Gastrocnemius medialis (tissue), 4 donors: Measurements from ENCODE around the gene BANK1. TPM values are rescaled to one million over a fixed set of nuclear protein-coding genes. Genes with fewer than 3 reads are reported as not detected.

Experiments
- ATAC-seq, 2 donors: fragments of 150-250 bp; one replicate each; pipeline ENCODE4 v1.9.1; 2016
- DNase-seq, 2 donors: peaks; one replicate each; pipeline ENCODE4 v3.0.0-alpha.2; 2019
- H3K27ac ChIP-seq, 4 donors: fragments of 200-600 bp; sonication (generic); 1 replicate in 1 of 4; 2 replicates in 3 of 4; pipeline ENCODE4 v1.5.1; 2016 to 2018; ENCODE audit warnings: mild to moderate bottlenecking in 2 of 4, moderate library complexity in 1 of 4
- H3K27me3 ChIP-seq, 3 donors: fragments of 200-600 bp; sonication (generic) in 2 of 3; 1 replicate in 1 of 3; 2 replicates in 2 of 3; pipeline versions ENCODE4 v1.5.1 to v1.6.0; 2016 to 2019; ENCODE audit warnings: mild to moderate bottlenecking in 1 of 3, moderate library complexity in 1 of 3
- H3K36me3 ChIP-seq, 2 donors: fragments of 200-600 bp; sonication (generic) in 1 of 2; one replicate each; pipeline ENCODE4 v1.5.1; 2017 to 2018
- H3K4me1 ChIP-seq, 2 donors: fragments of 200-600 bp; sonication (generic) in 1 of 2; one replicate each; pipeline ENCODE4 v1.5.1; 2016 to 2017; ENCODE audit warnings: mild to moderate bottlenecking in 2 of 2
- H3K4me3 ChIP-seq, 4 donors: fragments of 200-600 bp; sonication (generic) in 3 of 4; 1 replicate in 1 of 4; 2 replicates in 3 of 4; pipeline ENCODE4 v1.5.1; 2016 to 2019; ENCODE audit warnings: mild to moderate bottlenecking in 2 of 4
- H3K9me3 ChIP-seq, 3 donors: fragments of 200-600 bp; sonication (generic) in 2 of 3; 1 replicate in 1 of 3; 2 replicates in 2 of 3; pipeline ENCODE4 v1.5.1; 2016 to 2019
- CTCF ChIP-seq, 5 experiments: fragments of 450-650 bp in 3 of 5; fragments of 200-600 bp in 2 of 5; sonication (generic) in 2 of 5; IDR thresholded peaks in 4 of 5; conservative IDR thresholded peaks in 1 of 5; 1 replicate in 4 of 5; 2 replicates in 1 of 5; pipeline ENCODE4 v1.5.1; 2016 to 2019; ENCODE audit warnings: antibody characterized with exemption in 5 of 5, mild to moderate bottlenecking in 3 of 5, moderate library complexity in 3 of 5
- POLR2A ChIP-seq, 2 donors: fragments of 450-650 bp; IDR thresholded peaks; one replicate each; pipeline ENCODE4 v1.6.1; 2017; ENCODE audit warnings: antibody characterized with exemption in 2 of 2, mild to moderate bottlenecking in 2 of 2, moderate library complexity in 2 of 2
- in situ Hi-C, 4 donors: fragments of 200-750 bp; cut with MboI; loops; one replicate each; pipeline versions ENCODE4 v1.15.0 to v1.8.0; 2017; ENCODE audit warnings: low sequenced_read_pairs in 4 of 4
- intact Hi-C: fragments of 100-400 bp; cut with DNase I; formaldehyde crosslinking; loops from one replicate; pipeline ENCODE4 v1.15.1; 2023; ENCODE audit warnings: low total_unique reads
- total RNA-seq, 4 donors: library from RNA; depleted of rRNA; stranded (reverse); fragments of >200 nt; gene quantifications; one replicate each; pipeline versions ENCODE4 v1.1.0 to v1.2.3, GENCODE V29; 2016

The BANK1 gene
- total RNA-seq, 4 donors from 2014 or later: 0.10 to 0.91 (median 0.26) TPM

DNA sequence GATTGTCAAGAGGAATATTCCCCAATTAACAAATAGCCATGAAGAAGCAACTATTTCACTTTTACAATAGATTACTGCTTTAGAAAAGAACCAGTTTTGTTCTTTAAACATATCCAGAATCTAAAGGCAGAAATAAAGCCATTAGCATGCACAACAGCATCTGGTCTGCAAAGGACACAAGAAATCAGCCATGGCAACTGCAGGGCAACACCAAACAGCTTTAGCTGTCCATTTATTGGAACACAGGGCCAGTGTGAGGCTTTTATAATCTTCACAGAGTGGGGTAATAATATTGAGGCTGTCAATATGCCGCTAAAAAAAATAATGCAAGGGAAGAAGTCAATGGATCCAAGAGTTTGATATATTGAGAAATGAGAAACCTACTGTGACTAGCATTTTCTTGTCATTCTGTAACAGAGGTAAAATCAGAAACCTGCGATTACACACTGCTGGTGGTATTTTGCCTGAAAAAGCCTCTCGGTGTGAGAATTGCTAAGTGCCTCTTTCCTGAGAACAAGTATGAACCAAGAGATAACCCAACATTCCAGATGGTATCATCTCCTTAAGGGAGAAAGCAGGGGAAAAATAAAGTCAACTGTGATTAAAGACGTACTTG, 2.7 kb upstream of the BANK1 start:
- H3K27me3 ChIP-seq: peaks cover 0 to 9% (median 8%) of the 10 kb centered on the region in 3 donors
- H3K4me3 ChIP-seq: no peak overlapping the region
- H3K9me3 ChIP-seq: no peaks in the 10 kb centered on the region
- TF ChIP-seq POLR2A (IDR thresholded peaks at IDR 0.05) (no peak), CTCF (IDR thresholded peaks at IDR 0.05 in 4 of 5, conservative IDR thresholded peaks at IDR 0.05 in 1 of 5) (no peak)
- H3K27ac ChIP-seq: no peak overlapping the region
- H3K36me3 ChIP-seq: no peaks in the 10 kb centered on the region
- no peaks in the 10 kb centered on the region for H3K4me1 ChIP-seq
- no peak for ATAC-seq
- in situ Hi-C loops (no loop called here), intact Hi-C loops (no loop called here)
- no peak for DNase-seq

DNA sequence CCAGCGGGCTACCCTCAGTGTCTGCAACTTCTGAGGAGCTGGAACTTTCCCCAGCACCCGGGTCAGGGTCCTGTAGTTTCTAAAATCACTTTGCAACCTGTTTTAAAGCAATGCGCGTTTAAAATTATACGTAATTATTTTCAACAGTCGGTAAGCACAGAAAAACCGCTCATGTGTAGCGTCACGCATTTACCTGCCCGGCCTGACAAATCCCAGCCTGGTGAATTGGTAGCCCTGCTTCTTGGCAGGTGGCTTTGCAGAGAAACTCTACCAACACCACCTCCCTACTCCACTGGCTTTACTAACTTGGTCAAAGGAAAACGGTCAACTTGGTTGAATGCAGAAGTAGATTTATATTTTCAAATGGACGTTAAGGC, 640 bp downstream of the BANK1 start:
- Histone ChIP-seq H3K27ac (no peak overlapping the region), H3K4me1 (no peaks in the 10 kb centered on the region), H3K36me3 (no peaks in the 10 kb centered on the region), H3K9me3 (no peaks in the 10 kb centered on the region), H3K27me3 (peaks cover 2 to 9% (median 8%) of the 10 kb centered on the region in 3 donors), H3K4me3 (peak overlapping the region; percentile 39 to 59 (median 51))
- TF ChIP-seq POLR2A (IDR thresholded peaks at IDR 0.05) (no peak), CTCF (IDR thresholded peaks at IDR 0.05 in 4 of 5, conservative IDR thresholded peaks at IDR 0.05 in 1 of 5) (no peak)
- ATAC-seq (no peak), DNase-seq (no peak)
- in situ Hi-C loops: no loop called here
- intact Hi-C loops: no loop called here

DNA sequence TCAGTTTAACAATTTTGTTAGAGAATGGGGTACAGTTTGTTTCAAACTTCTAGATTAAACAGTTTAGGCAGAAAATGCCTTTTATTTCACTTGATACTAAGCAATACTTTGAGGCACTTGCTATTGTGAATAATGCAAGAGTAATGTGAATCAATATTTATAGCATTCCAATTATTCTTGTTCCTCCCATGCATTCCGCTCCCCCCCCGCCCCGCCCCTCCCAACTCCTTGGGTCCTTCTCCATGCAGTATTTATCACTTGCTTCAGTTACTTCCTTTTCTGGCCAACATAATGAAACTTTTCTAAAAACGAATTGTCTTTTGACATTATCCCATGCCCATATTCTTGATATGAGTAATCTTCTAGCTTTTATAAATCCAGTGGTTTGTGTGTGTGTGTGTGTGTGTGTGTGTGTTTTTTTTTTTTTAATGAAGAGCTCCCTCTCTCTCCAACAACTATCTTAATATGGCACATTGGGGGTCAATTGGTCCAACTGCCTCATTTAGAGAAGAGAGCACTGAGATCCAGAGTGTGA, 1.6 kb downstream of the BANK1 start:
- ATAC-seq (no peak), DNase-seq (no peak)
- intact Hi-C loops (no loop called here), in situ Hi-C loops (no loop called here)
- no peaks in the 10 kb centered on the region for H3K9me3 ChIP-seq
- peaks cover 2 to 9% (median 8%) of the 10 kb centered on the region in 3 donors for H3K27me3 ChIP-seq
- TF ChIP-seq CTCF (IDR thresholded peaks at IDR 0.05 in 4 of 5, conservative IDR thresholded peaks at IDR 0.05 in 1 of 5) (no peak), POLR2A (IDR thresholded peaks at IDR 0.05) (no peak)
- H3K36me3 ChIP-seq: no peaks in the 10 kb centered on the region
- no peaks in the 10 kb centered on the region for H3K4me1 ChIP-seq
- no peak overlapping the region for H3K4me3 ChIP-seq
- H3K27ac ChIP-seq: no peak overlapping the region

GRCh38 chr4:101793397-101793796, 2.9 kb downstream of the BANK1 start:
- H3K36me3 ChIP-seq: no peaks in the 10 kb centered on the region
- in situ Hi-C loops: no loop called here
- no peaks in the 10 kb centered on the region for H3K4me1 ChIP-seq
- DNase-seq: no peak
- ATAC-seq: no peak
- H3K4me3 ChIP-seq: no peak overlapping the region
- H3K9me3 ChIP-seq: no peaks in the 10 kb centered on the region
- peaks cover 2 to 9% (median 8%) of the 10 kb centered on the region in 3 donors for H3K27me3 ChIP-seq
- intact Hi-C loops: no loop called here
- H3K27ac ChIP-seq: no peak overlapping the region
- TF ChIP-seq CTCF (IDR thresholded peaks at IDR 0.05 in 4 of 5, conservative IDR thresholded peaks at IDR 0.05 in 1 of 5) (no peak), POLR2A (IDR thresholded peaks at IDR 0.05) (no peak)
